Mesothelial cell of epicardium (in vitro differentiated cells): ENCODE data around the gene SGCD. TPM values are rescaled to one million over a fixed set of nuclear protein-coding genes. Genes with fewer than 3 reads are reported as not detected.
"Not testable (repeated sequence)": the region's sequence is repeated elsewhere in the genome, so short reads cannot be mapped to it uniquely, and the experiment has no call there.

Source experiments
- DNase-seq, 2 experiments: peaks; one replicate each; pipeline ENCODE4 v3.0.0; 2021; ENCODE audit warnings: low spot score in 2 of 2; ENCODE audit not compliant: unreplicated experiment in 2 of 2
- H3K27ac Mint-ChIP-seq: 2 replicates; pipeline ENCODE4 v1.8.0; 2021; ENCODE audit warnings: mixed read lengths
- H3K27me3 Mint-ChIP-seq: 2 replicates; pipeline ENCODE4 v1.8.0; 2021; ENCODE audit warnings: low read depth, mixed read lengths
- H3K36me3 Mint-ChIP-seq: 2 replicates; pipeline ENCODE4 v1.8.0; 2021; ENCODE audit warnings: mixed read lengths
- H3K4me1 Mint-ChIP-seq: 2 replicates; pipeline ENCODE4 v1.8.0; 2021; ENCODE audit warnings: mixed read lengths
- H3K4me3 Mint-ChIP-seq: 2 replicates; pipeline ENCODE4 v1.8.0; 2021; ENCODE audit warnings: mild to moderate bottlenecking, moderate library complexity, mixed read lengths
- H3K9me3 Mint-ChIP-seq: 2 replicates; pipeline ENCODE4 v1.8.0; 2021; ENCODE audit warnings: mixed read lengths
- CTCF ChIP-seq: fragments of 200-600 bp; sonication (generic); IDR thresholded peaks from one replicate; pipeline ENCODE4 v1.5.0; 2021; ENCODE audit warnings: antibody characterized with exemption; ENCODE audit not compliant: unreplicated experiment
- total RNA-seq: library from RNA; stranded (reverse); gene quantifications from 3 replicates; pipeline ENCODE4 v1.2.1, GENCODE V29; 2021

The SGCD gene
- total RNA-seq, 1 donor from 2014 or later, result 4.9 TPM

GRCh38 chr5:156647034-156647451 is 320.1 kb downstream of the SGCD start:
- Mint-ChIP-seq H3K27me3 (no peaks in the 10 kb centered on the region), H3K27ac (no peak overlapping the region)

GRCh38 chr5:156654444-156654843 is 327.5 kb downstream of the SGCD start:
- Mint-ChIP-seq H3K36me3 (no peaks in the 10 kb centered on the region), H3K27me3 (no peaks in the 10 kb centered on the region), H3K9me3 (peaks cover 10% of the 10 kb centered on the region), H3K4me3 (no peak overlapping the region), H3K27ac (no peak overlapping the region), H3K4me1 (no peaks in the 10 kb centered on the region)
- TF ChIP-seq CTCF, result no peak
- DNase-seq, result no peak

More at GRCh38 chr5:156647034-156647451, 320.1 kb downstream of the SGCD start:
- Mint-ChIP-seq H3K36me3 (no peaks in the 10 kb centered on the region), H3K4me3 (no peak overlapping the region), H3K4me1 (peaks cover 19% of the 10 kb centered on the region), H3K9me3 (peaks cover 10% of the 10 kb centered on the region)
- no peak for TF ChIP-seq CTCF
- DNase-seq, result no peak

- Mint-ChIP-seq H3K27me3 (no peaks in the 10 kb centered on the region), H3K4me1 (no peaks in the 10 kb centered on the region), H3K27ac (no peak overlapping the region), H3K36me3 (no peaks in the 10 kb centered on the region), H3K9me3 (peaks cover 10% of the 10 kb centered on the region), H3K4me3 (no peak overlapping the region)
- TF ChIP-seq CTCF, result no peak
- no peak for DNase-seq
Observed at GRCh38 chr5:156655732-156656131, 328.8 kb downstream of the SGCD start.

- H3K36me3 Mint-ChIP-seq, DNase-seq, H3K4me1 Mint-ChIP-seq, H3K9me3 Mint-ChIP-seq, H3K27me3 Mint-ChIP-seq, H3K27ac Mint-ChIP-seq, H3K4me3 Mint-ChIP-seq: not testable (repeated sequence)
Observed at GRCh38 chr5:156664832-156665231, 337.9 kb downstream of the SGCD start.

GRCh38 chr5:156666686-156667085 is 339.7 kb downstream of the SGCD start:
- H3K27ac Mint-ChIP-seq, H3K27me3 Mint-ChIP-seq, H3K9me3 Mint-ChIP-seq, DNase-seq, H3K4me1 Mint-ChIP-seq, H3K4me3 Mint-ChIP-seq, H3K36me3 Mint-ChIP-seq: not testable (repeated sequence)

GRCh38 chr5:156667616-156668015 is 340.7 kb downstream of the SGCD start:
- H3K36me3 Mint-ChIP-seq, result no peaks in the 10 kb centered on the region
- peaks cover 2% of the 10 kb centered on the region for H3K27me3 Mint-ChIP-seq
- no peak for TF ChIP-seq CTCF
- H3K9me3 Mint-ChIP-seq, result no peaks in the 10 kb centered on the region
- H3K4me3 Mint-ChIP-seq, result no peak overlapping the region
- DNase-seq, result no peak
- peaks cover 4% of the 10 kb centered on the region for H3K4me1 Mint-ChIP-seq
- H3K27ac Mint-ChIP-seq, result no peak overlapping the region

GRCh38 chr5:156669416-156669815 is 342.5 kb downstream of the SGCD start:
- Mint-ChIP-seq H3K4me3 (no peak overlapping the region), H3K36me3 (no peaks in the 10 kb centered on the region), H3K4me1 (peaks cover 4% of the 10 kb centered on the region), H3K27me3 (peaks cover 2% of the 10 kb centered on the region), H3K9me3 (no peaks in the 10 kb centered on the region), H3K27ac (no peak overlapping the region)
- DNase-seq, result no peak
- TF ChIP-seq CTCF, result no peak
